Ascending aorta (tissue), 2 donors: Measurements from ENCODE around the gene KCNK16. TPM values are rescaled to one million over a fixed set of nuclear protein-coding genes. Genes with fewer than 3 reads are reported as not detected.

Experiments used
- DNase-seq, 2 donors: peaks; one replicate each; pipeline ENCODE4 v3.0.0-alpha.2; 2019; ENCODE audit warnings: low spot score in 2 of 2
- H3K27ac ChIP-seq, 2 donors: fragments of 200-600 bp; sonication (generic); one replicate each; pipeline ENCODE4 v1.5.1; 2016 to 2017; ENCODE audit warnings: mild to moderate bottlenecking in 1 of 2
- H3K27me3 ChIP-seq: fragments of 200-600 bp; sonication (generic); one replicate; pipeline ENCODE4 v1.5.1; 2017
- H3K36me3 ChIP-seq, 2 donors: fragments of 200-600 bp; sonication (generic); one replicate each; pipeline ENCODE4 v1.5.1; 2016
- H3K4me1 ChIP-seq, 2 donors: fragments of 200-600 bp; sonication (generic); one replicate each; pipeline ENCODE4 v1.5.1; 2016 to 2017; ENCODE audit warnings: mild to moderate bottlenecking in 1 of 2
- H3K4me3 ChIP-seq, 2 donors: fragments of 200-600 bp; sonication (generic); one replicate each; pipeline ENCODE4 v1.5.1; 2016 to 2017; ENCODE audit warnings: mild to moderate bottlenecking in 1 of 2
- H3K9me3 ChIP-seq, 2 donors: fragments of 200-600 bp; sonication (generic); one replicate each; pipeline ENCODE4 v1.5.1; 2016
- intact Hi-C: fragments of 100-400 bp; cut with DNase I; formaldehyde crosslinking; loops from one replicate; pipeline ENCODE4 v1.15.1; 2023
- total RNA-seq: library from RNA; depleted of rRNA; stranded (reverse); fragments of >200 nt; gene quantifications from one replicate; pipeline ENCODE4 v1.1.0, GENCODE V29; 2016
- TF ChIP-seq, protein P1 (sequence below), 3 experiments: fragments of 200-600 bp in 2 of 3; fragments of 450-650 bp in 1 of 3; sonication (generic) in 2 of 3; IDR thresholded peaks; one replicate each; pipeline ENCODE4 v1.5.1; 2016 to 2019; ENCODE audit warnings: antibody characterized with exemption in 3 of 3, mild to moderate bottlenecking in 1 of 3, moderate library complexity in 1 of 3

KCNK16 gene
- total RNA-seq, 1 donor from 2014 or later: not detected

- no peak overlapping the region for H3K4me3 ChIP-seq
- TF ChIP-seq, protein P1, sequence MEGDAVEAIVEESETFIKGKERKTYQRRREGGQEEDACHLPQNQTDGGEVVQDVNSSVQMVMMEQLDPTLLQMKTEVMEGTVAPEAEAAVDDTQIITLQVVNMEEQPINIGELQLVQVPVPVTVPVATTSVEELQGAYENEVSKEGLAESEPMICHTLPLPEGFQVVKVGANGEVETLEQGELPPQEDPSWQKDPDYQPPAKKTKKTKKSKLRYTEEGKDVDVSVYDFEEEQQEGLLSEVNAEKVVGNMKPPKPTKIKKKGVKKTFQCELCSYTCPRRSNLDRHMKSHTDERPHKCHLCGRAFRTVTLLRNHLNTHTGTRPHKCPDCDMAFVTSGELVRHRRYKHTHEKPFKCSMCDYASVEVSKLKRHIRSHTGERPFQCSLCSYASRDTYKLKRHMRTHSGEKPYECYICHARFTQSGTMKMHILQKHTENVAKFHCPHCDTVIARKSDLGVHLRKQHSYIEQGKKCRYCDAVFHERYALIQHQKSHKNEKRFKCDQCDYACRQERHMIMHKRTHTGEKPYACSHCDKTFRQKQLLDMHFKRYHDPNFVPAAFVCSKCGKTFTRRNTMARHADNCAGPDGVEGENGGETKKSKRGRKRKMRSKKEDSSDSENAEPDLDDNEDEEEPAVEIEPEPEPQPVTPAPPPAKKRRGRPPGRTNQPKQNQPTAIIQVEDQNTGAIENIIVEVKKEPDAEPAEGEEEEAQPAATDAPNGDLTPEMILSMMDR (IDR thresholded peaks at IDR 0.05): no peak
- no peaks in the 10 kb centered on the region for H3K9me3 ChIP-seq
- H3K27me3 ChIP-seq: no peaks in the 10 kb centered on the region
- DNase-seq: no peak
- H3K36me3 ChIP-seq: no peaks in the 10 kb centered on the region
- H3K27ac ChIP-seq: no peak overlapping the region
- intact Hi-C loops: no loop called here
- H3K4me1 ChIP-seq: no peaks in the 10 kb centered on the region
These were observed 56.1 kb downstream of the KCNK16 start for GRCh38 chr6:39266375-39266774.

Other genes starting within 250 kb of the KCNK16 start
- 2.1 TPM for gene SAYSD1, start 207.5 kb downstream of the KCNK16 start, total RNA-seq
- 2.6 TPM for gene KCNK5, start 93.2 kb downstream of the KCNK16 start, total RNA-seq
- not detected for gene KCNK17, start 8.3 kb downstream of the KCNK16 start, total RNA-seq